ENCODE measurements around the gene GNAZ.

The GNAZ gene

DNA sequence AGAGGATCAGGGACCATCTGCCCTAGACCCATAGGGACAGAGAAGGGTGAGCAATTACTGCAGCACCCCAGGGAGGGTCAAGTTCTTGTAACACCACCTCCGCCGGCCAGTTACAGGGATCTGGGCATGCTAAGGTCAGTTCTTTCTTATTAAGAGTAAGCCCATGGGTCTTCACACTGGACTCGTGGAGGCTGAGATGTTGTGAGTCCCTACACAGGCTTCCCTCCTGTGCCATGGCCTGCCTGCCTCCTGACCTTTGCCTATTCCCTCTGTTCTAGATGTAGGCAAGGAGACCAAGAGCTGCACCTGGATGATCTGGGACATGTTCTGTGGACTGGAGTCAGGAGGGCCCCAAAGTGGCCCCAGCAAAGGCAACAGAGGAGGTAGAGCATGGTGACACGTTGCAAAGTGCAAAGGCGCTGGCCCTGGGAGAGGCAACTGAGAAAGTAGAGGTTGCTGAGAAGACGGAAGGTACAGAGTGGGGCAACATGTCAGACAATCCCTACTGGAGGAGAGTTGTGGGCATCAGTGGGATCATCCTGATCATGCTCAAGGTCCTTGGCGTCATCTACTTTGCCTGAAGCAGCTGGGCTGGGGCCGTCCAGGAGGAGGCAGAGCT lies 16.3 kb upstream of the GNAZ start:
- Histone ChIP-seq H3K4me3 (ENCODE audit: severe bottlenecking) (no peak overlapping the region), H3K27ac (ENCODE audit: poor library complexity, severe bottlenecking) (no peak overlapping the region), H3K9me3 (ENCODE audit: severe bottlenecking) (peaks cover 22% of the 10 kb centered on the region), H3K4me1 (ENCODE audit: insufficient read depth, poor library complexity, severe bottlenecking) (no peaks in the 10 kb centered on the region), H3K27me3 (ENCODE audit: insufficient read depth, poor library complexity, severe bottlenecking) (peaks cover 4% of the 10 kb centered on the region), H3K36me3 (ENCODE audit: low read depth) (no peaks in the 10 kb centered on the region)
- no peak for ATAC-seq (ENCODE audit: low read depth)
- peak; percentile 19 for DNase-seq (ENCODE audit: low spot score)
- TF ChIP-seq, protein P1, sequence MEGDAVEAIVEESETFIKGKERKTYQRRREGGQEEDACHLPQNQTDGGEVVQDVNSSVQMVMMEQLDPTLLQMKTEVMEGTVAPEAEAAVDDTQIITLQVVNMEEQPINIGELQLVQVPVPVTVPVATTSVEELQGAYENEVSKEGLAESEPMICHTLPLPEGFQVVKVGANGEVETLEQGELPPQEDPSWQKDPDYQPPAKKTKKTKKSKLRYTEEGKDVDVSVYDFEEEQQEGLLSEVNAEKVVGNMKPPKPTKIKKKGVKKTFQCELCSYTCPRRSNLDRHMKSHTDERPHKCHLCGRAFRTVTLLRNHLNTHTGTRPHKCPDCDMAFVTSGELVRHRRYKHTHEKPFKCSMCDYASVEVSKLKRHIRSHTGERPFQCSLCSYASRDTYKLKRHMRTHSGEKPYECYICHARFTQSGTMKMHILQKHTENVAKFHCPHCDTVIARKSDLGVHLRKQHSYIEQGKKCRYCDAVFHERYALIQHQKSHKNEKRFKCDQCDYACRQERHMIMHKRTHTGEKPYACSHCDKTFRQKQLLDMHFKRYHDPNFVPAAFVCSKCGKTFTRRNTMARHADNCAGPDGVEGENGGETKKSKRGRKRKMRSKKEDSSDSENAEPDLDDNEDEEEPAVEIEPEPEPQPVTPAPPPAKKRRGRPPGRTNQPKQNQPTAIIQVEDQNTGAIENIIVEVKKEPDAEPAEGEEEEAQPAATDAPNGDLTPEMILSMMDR (IDR thresholded peaks at IDR 0.05; ENCODE audit: poor library complexity, severe bottlenecking), result no peak

DNA sequence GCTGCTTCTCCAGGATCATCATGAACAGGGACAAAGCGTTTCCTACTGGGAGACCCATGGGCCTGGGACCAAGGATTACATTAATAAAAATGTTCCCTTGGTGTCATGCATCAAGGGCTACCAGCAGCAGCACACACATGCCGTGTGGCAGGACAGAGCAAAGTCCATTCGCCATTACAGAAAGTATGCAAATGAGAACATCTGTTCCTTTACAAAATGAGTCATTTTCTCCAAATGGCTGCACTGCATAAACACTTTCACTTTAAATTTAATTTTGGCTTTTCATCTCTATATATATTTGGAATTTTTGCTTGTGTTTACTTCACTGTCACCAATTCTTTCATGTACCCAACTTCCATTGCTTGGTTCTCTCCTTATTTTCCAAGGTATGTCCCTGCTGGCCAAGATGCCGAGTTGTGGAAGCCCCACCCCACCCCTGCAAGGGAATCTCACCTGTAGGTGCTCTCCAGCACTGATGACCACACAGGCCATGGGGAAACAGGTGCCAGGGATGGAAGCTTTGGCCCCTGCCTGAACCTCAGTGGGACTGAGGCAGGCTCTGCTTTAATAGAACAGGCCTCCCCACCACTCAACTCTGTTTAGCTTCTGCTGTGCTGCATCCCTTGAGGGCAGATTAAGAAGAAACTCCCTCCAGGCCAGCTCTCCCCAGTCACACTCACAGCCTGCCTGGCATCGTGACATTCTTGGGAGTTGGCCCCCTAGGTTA lies 15.6 kb upstream of the GNAZ start:
- Histone ChIP-seq H3K4me3 (ENCODE audit: severe bottlenecking) (no peak overlapping the region), H3K36me3 (ENCODE audit: low read depth) (no peaks in the 10 kb centered on the region), H3K27me3 (ENCODE audit: insufficient read depth, poor library complexity, severe bottlenecking) (peaks cover 4% of the 10 kb centered on the region), H3K9me3 (ENCODE audit: severe bottlenecking) (peaks cover 17% of the 10 kb centered on the region), H3K4me1 (ENCODE audit: insufficient read depth, poor library complexity, severe bottlenecking) (no peaks in the 10 kb centered on the region), H3K27ac (ENCODE audit: poor library complexity, severe bottlenecking) (no peak overlapping the region)
- ATAC-seq (ENCODE audit: low read depth) (no peak), DNase-seq (ENCODE audit: low spot score) (peak; percentile 7)
- TF ChIP-seq, protein P1 (IDR thresholded peaks at IDR 0.05; ENCODE audit: poor library complexity, severe bottlenecking), result no peak

DNA sequence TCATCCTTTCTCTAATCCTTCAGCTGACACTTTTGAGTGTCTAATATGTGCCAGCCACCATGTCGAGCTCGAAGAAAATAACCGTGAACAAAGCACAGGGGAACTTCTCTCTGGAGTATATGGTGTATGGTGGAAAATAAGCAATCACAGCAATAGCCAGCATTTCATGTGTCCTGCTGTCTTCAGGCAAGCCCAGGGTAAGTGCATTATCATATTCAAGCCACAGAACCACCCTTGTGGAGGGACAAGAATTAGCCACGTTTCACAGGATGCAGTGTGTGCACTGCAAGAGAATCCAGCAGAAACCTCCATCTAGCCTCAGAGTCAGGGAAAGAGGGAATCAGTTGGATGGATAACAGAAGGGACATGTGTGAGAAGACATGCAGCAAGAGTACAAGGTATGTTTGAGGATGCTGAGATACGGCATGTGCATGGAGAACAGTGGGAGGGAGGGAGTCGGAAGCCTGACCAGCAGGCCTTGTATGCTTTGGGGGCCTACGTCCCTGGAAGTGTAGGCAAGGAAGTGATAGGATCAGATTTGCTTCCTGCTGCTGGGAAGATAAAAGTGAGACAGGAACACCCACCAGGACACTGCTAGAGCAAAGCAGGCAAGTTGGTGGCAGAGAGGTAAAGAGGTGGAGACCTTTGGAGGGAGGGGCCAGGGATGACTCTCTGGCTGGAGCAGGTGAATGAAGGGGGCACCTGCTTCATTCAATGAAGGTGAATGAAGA lies 14.7 kb upstream of the GNAZ start:
- DNase-seq (ENCODE audit: low spot score), result no peak
- no peak for ATAC-seq (ENCODE audit: low read depth)
- H3K27me3 ChIP-seq (ENCODE audit: insufficient read depth, poor library complexity, severe bottlenecking), result peaks cover 4% of the 10 kb centered on the region
- H3K27ac ChIP-seq (ENCODE audit: poor library complexity, severe bottlenecking), result no peak overlapping the region
- peaks cover 17% of the 10 kb centered on the region for H3K9me3 ChIP-seq (ENCODE audit: severe bottlenecking)
- TF ChIP-seq, protein P1 (IDR thresholded peaks at IDR 0.05; ENCODE audit: poor library complexity, severe bottlenecking), result no peak
- H3K36me3 ChIP-seq (ENCODE audit: low read depth), result no peaks in the 10 kb centered on the region
- no peaks in the 10 kb centered on the region for H3K4me1 ChIP-seq (ENCODE audit: insufficient read depth, poor library complexity, severe bottlenecking)
- H3K4me3 ChIP-seq (ENCODE audit: severe bottlenecking), result no peak overlapping the region

DNA sequence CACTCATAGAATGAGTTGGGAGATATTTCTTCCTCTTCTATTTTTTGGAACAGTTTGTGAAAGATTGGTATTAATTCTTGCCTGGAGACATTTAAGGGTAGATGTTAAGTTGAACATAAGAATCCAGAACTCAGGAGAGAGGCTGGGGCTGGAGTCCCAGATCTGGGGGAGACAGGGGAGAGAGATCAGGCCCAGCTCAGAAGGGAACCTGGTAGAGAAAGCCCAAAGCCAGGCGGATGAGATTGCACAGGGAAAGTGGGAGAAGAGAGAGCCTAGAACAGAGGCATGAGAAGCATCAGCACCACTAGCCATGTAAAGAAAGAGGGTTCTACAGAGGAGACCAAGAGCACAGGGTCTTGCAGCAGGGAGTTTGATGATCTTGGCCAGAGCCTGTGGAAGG lies 13.0 kb upstream of the GNAZ start:
- Histone ChIP-seq H3K27me3 (ENCODE audit: insufficient read depth, poor library complexity, severe bottlenecking) (peaks cover 2% of the 10 kb centered on the region), H3K4me3 (ENCODE audit: severe bottlenecking) (no peak overlapping the region), H3K27ac (ENCODE audit: poor library complexity, severe bottlenecking) (no peak overlapping the region), H3K9me3 (ENCODE audit: severe bottlenecking) (peaks cover 13% of the 10 kb centered on the region), H3K4me1 (ENCODE audit: insufficient read depth, poor library complexity, severe bottlenecking) (no peaks in the 10 kb centered on the region), H3K36me3 (ENCODE audit: low read depth) (no peaks in the 10 kb centered on the region)
- DNase-seq (ENCODE audit: low spot score) (no peak), ATAC-seq (ENCODE audit: low read depth) (no peak)
- TF ChIP-seq, protein P1 (IDR thresholded peaks at IDR 0.05; ENCODE audit: poor library complexity, severe bottlenecking), result no peak

Data from RWPE2 (cell line).